Testis (tissue), 2 donors: ENCODE data around the gene PLA2G5.

ENCODE experiments used
- POLR2A ChIP-seq: fragments of 450-650 bp; IDR thresholded peaks from one replicate; pipeline ENCODE4 v1.6.1; 2017; ENCODE audit warnings: antibody characterized with exemption, mild to moderate bottlenecking, moderate library complexity
- TF ChIP-seq, protein P1 (sequence below), 3 experiments: fragments of 450-650 bp in 2 of 3; fragments of 200-600 bp in 1 of 3; sonication (generic) in 1 of 3; IDR thresholded peaks; one replicate each; pipeline ENCODE4 v1.5.1; 2016 to 2019; ENCODE audit warnings: antibody characterized with exemption in 3 of 3, mild to moderate bottlenecking in 2 of 3, moderate library complexity in 1 of 3

- TF ChIP-seq, protein P1, sequence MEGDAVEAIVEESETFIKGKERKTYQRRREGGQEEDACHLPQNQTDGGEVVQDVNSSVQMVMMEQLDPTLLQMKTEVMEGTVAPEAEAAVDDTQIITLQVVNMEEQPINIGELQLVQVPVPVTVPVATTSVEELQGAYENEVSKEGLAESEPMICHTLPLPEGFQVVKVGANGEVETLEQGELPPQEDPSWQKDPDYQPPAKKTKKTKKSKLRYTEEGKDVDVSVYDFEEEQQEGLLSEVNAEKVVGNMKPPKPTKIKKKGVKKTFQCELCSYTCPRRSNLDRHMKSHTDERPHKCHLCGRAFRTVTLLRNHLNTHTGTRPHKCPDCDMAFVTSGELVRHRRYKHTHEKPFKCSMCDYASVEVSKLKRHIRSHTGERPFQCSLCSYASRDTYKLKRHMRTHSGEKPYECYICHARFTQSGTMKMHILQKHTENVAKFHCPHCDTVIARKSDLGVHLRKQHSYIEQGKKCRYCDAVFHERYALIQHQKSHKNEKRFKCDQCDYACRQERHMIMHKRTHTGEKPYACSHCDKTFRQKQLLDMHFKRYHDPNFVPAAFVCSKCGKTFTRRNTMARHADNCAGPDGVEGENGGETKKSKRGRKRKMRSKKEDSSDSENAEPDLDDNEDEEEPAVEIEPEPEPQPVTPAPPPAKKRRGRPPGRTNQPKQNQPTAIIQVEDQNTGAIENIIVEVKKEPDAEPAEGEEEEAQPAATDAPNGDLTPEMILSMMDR (IDR thresholded peaks at IDR 0.05): no peak
- no peak for TF ChIP-seq POLR2A
Measured at GRCh38 chr1:20058531-20058930, 11.5 kb upstream of the PLA2G5 start.
